Right lobe of liver (tissue), 6 donors: ENCODE measurements around the gene ACTR3C. TPM values are rescaled to one million over a fixed set of nuclear protein-coding genes. Genes with fewer than 3 reads are reported as not detected.

Source experiments
- ATAC-seq, 4 donors: fragments of 200-7000 bp; cut with Tn5 transposase; one replicate each; pipeline ENCODE4 v1.9.1; 2020; ENCODE audit warnings: mild to moderate bottlenecking in 4 of 4, moderate library complexity in 4 of 4
- DNase-seq, 3 donors: peaks; one replicate each; pipeline ENCODE4 v3.0.0-alpha.2; 2020
- H3K27ac ChIP-seq, 3 donors: fragments of 200-600 bp; one replicate each; pipeline ENCODE4 v1.8.0; 2022
- H3K27me3 ChIP-seq, 2 donors: fragments of 200-600 bp; one replicate each; pipeline ENCODE4 v1.8.0; 2022
- H3K36me3 ChIP-seq, 4 donors: fragments of 200-600 bp; sonication (generic) in 1 of 4; one replicate each; pipeline versions ENCODE4 v1.5.1 to v1.8.0; 2017 to 2022; ENCODE audit warnings: control low read depth in 1 of 4
- H3K4me1 ChIP-seq, 4 donors: fragments of 200-600 bp; sonication (generic) in 1 of 4; one replicate each; pipeline versions ENCODE4 v1.5.1 to v1.8.0; 2017 to 2022; ENCODE audit warnings: control low read depth in 1 of 4
- H3K4me3 ChIP-seq, 3 donors: fragments of 200-600 bp; one replicate each; pipeline ENCODE4 v1.8.0; 2022
- H3K9me3 ChIP-seq, 4 donors: fragments of 200-600 bp; sonication (generic) in 1 of 4; one replicate each; pipeline versions ENCODE4 v1.5.1 to v1.8.0; 2017 to 2022; ENCODE audit warnings: control low read depth in 1 of 4
- CTCF ChIP-seq, 4 donors: fragments of 200-600 bp in 3 of 4; fragments of 450-650 bp in 1 of 4; IDR thresholded peaks; one replicate each; pipeline versions ENCODE4 v1.5.1 to v1.8.0; 2016 to 2022; ENCODE audit warnings: antibody characterized with exemption in 4 of 4, mild to moderate bottlenecking in 2 of 4
- POLR2A ChIP-seq: fragments of 450-650 bp; IDR thresholded peaks from one replicate; pipeline ENCODE4 v1.6.1; 2017; ENCODE audit warnings: antibody characterized with exemption, mild to moderate bottlenecking
- WGBS: methylation state at CpG from one replicate; pipeline ENCODE4 v1.1.6; 2018; ENCODE audit warnings: low coverage, low lambda C conversion rate; ENCODE audit not compliant: insufficient coverage; ENCODE audit errors: missing lambda C conversion rate; 5-methylcytosine and 5-hydroxymethylcytosine counted together
- intact Hi-C, 2 donors: fragments of 100-400 bp; cut with DNase I; formaldehyde crosslinking; loops; one replicate each; pipeline versions ENCODE4 v1.11.2 to v1.14.1; 2022
- total RNA-seq, 6 experiments: library from RNA; depleted of rRNA in 2 of 6; stranded (reverse); fragments of >200 nt in 2 of 6; fragmentation: NEBNext Ultra II Directional in 3 of 6; extraction: Animal tissue kit (Norgen Biotek cat#: 25700) in 3 of 6; gene quantifications; one replicate each; pipeline versions ENCODE4 v1.1.0 to v1.2.4, GENCODE V29; 2016 to 2023
- donor health status: DM: no; HTN: yes; CAD: no.
- donor health status: DM: no; HTN: no; CAD: no.
- donor health status: DM: no; HTN: no; CAD: no.
- donor health status: DM: no; HTN: yes; CAD: no.
- donor health status: DM: no; HTN: yes; CAD: no.

The ACTR3C gene
- total RNA-seq, 6 experiments from 2014 or later: 30.0 to 36.5 (median 32.7) TPM

GRCh38 chr7:150326657-150327268, 3.4 kb upstream of the ACTR3C start:
- peak in 1 of 3 donors; percentile 0 for DNase-seq

GRCh38 chr7:150325901-150326300, 2.6 kb upstream of the ACTR3C start:
- Histone ChIP-seq H3K36me3 (peaks cover 0 to 16% (median 7%) of the 10 kb centered on the region in 4 donors), H3K27me3 (no peaks in the 10 kb centered on the region), H3K9me3 (no peaks in the 10 kb centered on the region), H3K27ac (no peak overlapping the region), H3K4me1 (peaks cover 0 to 26% (median 13%) of the 10 kb centered on the region in 4 donors), H3K4me3 (no peak overlapping the region)
- WGBS: 75% methylated on average over 5 of the region's 6 CpGs
- no peak for TF ChIP-seq POLR2A
- no peak for TF ChIP-seq CTCF (IDR thresholded peaks at IDR 0.05)
- ATAC-seq (no peak), DNase-seq (peak in 1 of 3 donors; percentile 32)
- intact Hi-C loops: no loop called here

More at GRCh38 chr7:150326657-150327268, 3.4 kb upstream of the ACTR3C start:
- Histone ChIP-seq H3K27me3 (no peaks in the 10 kb centered on the region), H3K27ac (no peak overlapping the region), H3K4me1 (peaks cover 0 to 18% (median 9%) of the 10 kb centered on the region in 4 donors), H3K4me3 (no peak overlapping the region), H3K36me3 (peaks cover 0 to 17% (median 7%) of the 10 kb centered on the region in 4 donors), H3K9me3 (no peaks in the 10 kb centered on the region)
- TF ChIP-seq POLR2A (no peak), CTCF (IDR thresholded peaks at IDR 0.05) (no peak)
- intact Hi-C loops: no loop called here
- ATAC-seq: no peak
- 89% methylated on average over 3 of the region's 4 CpGs for WGBS

- TF ChIP-seq POLR2A (no peak), CTCF (IDR thresholded peaks at IDR 0.05) (no peak)
- DNase-seq (peak in 2 of 3 donors; percentile 54 to 72), ATAC-seq (peak in 3 of 4 donors; percentile 12 to 46 (median 15))
- Histone ChIP-seq H3K27me3 (no peaks in the 10 kb centered on the region), H3K36me3 (peaks cover 0 to 14% (median 4%) of the 10 kb centered on the region in 4 donors), H3K9me3 (no peaks in the 10 kb centered on the region), H3K27ac (peak overlapping the region; percentile 97 to 100 (median 98)), H3K4me1 (peaks cover 0 to 33% (median 16%) of the 10 kb centered on the region in 4 donors), H3K4me3 (peak overlapping the region in 2 of 3 donors; percentile 78 to 82)
- intact Hi-C loops: no loop called here
- WGBS: 56% methylated on average over 10 of the region's 10 CpGs
Measured at GRCh38 chr7:150325110-150325611, 1.8 kb upstream of the ACTR3C start.

- intact Hi-C loops: no loop called here
- DNase-seq (peak in 2 of 3 donors; percentile 68 to 74), ATAC-seq (peak; percentile 38 to 62 (median 62))
- TF ChIP-seq POLR2A (peak; percentile 81), CTCF (IDR thresholded peaks at IDR 0.05) (no peak)
- Histone ChIP-seq H3K4me3 (peak overlapping the region; percentile 70 to 82 (median 78)), H3K27me3 (no peaks in the 10 kb centered on the region), H3K36me3 (peaks cover 0 to 14% (median under 1%) of the 10 kb centered on the region in 4 donors), H3K27ac (peak overlapping the region; percentile 97 to 100 (median 98)), H3K9me3 (no peaks in the 10 kb centered on the region), H3K4me1 (peaks cover 0 to 40% (median 16%) of the 10 kb centered on the region in 4 donors)
- WGBS: 28% methylated on average over 7 of the region's 12 CpGs
Measured at GRCh38 chr7:150324373-150324961, 1.1 kb upstream of the ACTR3C start.
